Panc1 (cell line): ENCODE data around the gene AP3M1.

Source experiments
- CTCF ChIP-seq: fragments of 450-650 bp; IDR thresholded peaks from 2 replicates; pipeline ENCODE4 v1.5.1; 2017; ENCODE audit warnings: mild to moderate bottlenecking
- TF ChIP-seq, protein P1 (sequence below), 2 experiments: IDR thresholded peaks; 2 replicates each; pipeline ENCODE4 v1.6.1; 2011 to 2012; ENCODE audit warnings: low read depth in 2 of 2, control low read depth in 1 of 2, low read length in 1 of 2, mild to moderate bottlenecking in 1 of 2, moderate library complexity in 1 of 2; ENCODE audit not compliant: insufficient read depth in 1 of 2

DNA sequence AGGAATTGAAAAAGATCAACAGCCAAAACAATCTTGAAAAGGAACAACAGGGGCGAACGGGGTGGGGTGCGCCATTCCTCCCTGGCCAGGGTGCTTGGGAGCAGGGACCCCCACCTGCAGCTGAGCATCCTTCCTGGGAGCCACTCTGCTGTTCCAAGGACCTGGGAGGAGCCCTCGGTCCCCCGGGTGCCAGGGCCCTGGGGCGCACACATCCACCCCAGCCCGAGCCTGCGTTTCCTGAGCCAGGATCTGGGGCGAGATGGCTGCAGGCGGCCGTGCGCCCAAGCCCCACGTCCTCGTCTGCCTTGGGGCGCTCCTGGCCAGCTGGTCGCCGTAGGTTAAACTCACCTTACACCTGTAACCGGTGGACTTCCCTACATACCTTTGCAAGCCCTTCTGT is 10.6 kb downstream of the AP3M1 start:
- TF ChIP-seq CTCF, result no peak
- TF ChIP-seq, protein P1, sequence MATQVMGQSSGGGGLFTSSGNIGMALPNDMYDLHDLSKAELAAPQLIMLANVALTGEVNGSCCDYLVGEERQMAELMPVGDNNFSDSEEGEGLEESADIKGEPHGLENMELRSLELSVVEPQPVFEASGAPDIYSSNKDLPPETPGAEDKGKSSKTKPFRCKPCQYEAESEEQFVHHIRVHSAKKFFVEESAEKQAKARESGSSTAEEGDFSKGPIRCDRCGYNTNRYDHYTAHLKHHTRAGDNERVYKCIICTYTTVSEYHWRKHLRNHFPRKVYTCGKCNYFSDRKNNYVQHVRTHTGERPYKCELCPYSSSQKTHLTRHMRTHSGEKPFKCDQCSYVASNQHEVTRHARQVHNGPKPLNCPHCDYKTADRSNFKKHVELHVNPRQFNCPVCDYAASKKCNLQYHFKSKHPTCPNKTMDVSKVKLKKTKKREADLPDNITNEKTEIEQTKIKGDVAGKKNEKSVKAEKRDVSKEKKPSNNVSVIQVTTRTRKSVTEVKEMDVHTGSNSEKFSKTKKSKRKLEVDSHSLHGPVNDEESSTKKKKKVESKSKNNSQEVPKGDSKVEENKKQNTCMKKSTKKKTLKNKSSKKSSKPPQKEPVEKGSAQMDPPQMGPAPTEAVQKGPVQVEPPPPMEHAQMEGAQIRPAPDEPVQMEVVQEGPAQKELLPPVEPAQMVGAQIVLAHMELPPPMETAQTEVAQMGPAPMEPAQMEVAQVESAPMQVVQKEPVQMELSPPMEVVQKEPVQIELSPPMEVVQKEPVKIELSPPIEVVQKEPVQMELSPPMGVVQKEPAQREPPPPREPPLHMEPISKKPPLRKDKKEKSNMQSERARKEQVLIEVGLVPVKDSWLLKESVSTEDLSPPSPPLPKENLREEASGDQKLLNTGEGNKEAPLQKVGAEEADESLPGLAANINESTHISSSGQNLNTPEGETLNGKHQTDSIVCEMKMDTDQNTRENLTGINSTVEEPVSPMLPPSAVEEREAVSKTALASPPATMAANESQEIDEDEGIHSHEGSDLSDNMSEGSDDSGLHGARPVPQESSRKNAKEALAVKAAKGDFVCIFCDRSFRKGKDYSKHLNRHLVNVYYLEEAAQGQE (IDR thresholded peaks at IDR 0.05; ENCODE audit: insufficient read depth in 1 of 2, low read depth in 2 of 2, low read length in 1 of 2), result no peak
